K562 (cell line): ENCODE results near the gene SOS2. TPM values are rescaled to one million over a fixed set of nuclear protein-coding genes. Genes with fewer than 3 reads are reported as not detected.

Source experiments
- BRF2 ChIP-seq: IDR thresholded peaks from 3 replicates; pipeline ENCODE4 v1.6.1; 2011; ENCODE audit warnings: borderline replicate concordance, mild to moderate bottlenecking; ENCODE audit not compliant: insufficient read length, insufficient read depth
- CHD7 ChIP-seq: fragments of 200-600 bp; sonication (generic); IDR thresholded peaks from one replicate; pipeline ENCODE4 v1.6.1; 2012; ENCODE audit warnings: mild to moderate bottlenecking, low read depth, low read length, inconsistent platforms
- ELF1 ChIP-seq: fragments of 200-800 bp; sonication (Bioruptor generic); IDR thresholded peaks from 2 replicates; pipeline ENCODE4 v1.6.1; 2016; ENCODE audit warnings: missing genetic modification characterization, missing compliant biosample characterization
- HDAC1 ChIP-seq, 2 experiments: fragments of 450-650 bp; IDR thresholded peaks; 2 replicates each; pipeline ENCODE4 v1.6.1; 2016 to 2017; ENCODE audit warnings: inconsistent platforms in 1 of 2, mild to moderate bottlenecking in 1 of 2, moderate library complexity in 1 of 2
- HIVEP1 ChIP-seq: fragments of 250-450 bp; sonication (Bioruptor Pico); IDR thresholded peaks from 2 replicates; pipeline ENCODE4 v1.4.0; 2020; ENCODE audit warnings: mild to moderate bottlenecking
- HOMEZ ChIP-seq: fragments of 250-450 bp; sonication (Bioruptor Pico); IDR thresholded peaks from 2 replicates; pipeline ENCODE4 v1.4.0; 2020; ENCODE audit warnings: mild to moderate bottlenecking, moderate library complexity
- KAT7 ChIP-seq: sonication (generic); formaldehyde crosslinking; IDR thresholded peaks from 2 replicates; pipeline ENCODE4 v1.8.0; 2022; ENCODE audit warnings: missing genetic modification reagents, mild to moderate bottlenecking, borderline replicate concordance
- MEIS2 ChIP-seq: fragments of 450-650 bp; IDR thresholded peaks from 2 replicates; pipeline ENCODE4 v1.6.1; 2014; ENCODE audit warnings: mild to moderate bottlenecking; ENCODE audit not compliant: partially characterized antibody
- NFATC3 ChIP-seq: fragments of 450-650 bp; IDR thresholded peaks from 2 replicates; pipeline ENCODE4 v1.6.1; 2017; ENCODE audit warnings: mild to moderate bottlenecking
- NFE2 ChIP-seq: IDR thresholded peaks from 2 replicates; pipeline ENCODE4 v1.6.1; 2014; ENCODE audit warnings: antibody characterized with exemption, low read depth
- RBM25 ChIP-seq: fragments of 200-400 bp; formaldehyde crosslinking; IDR thresholded peaks from 2 replicates; pipeline ENCODE4 v1.6.1; 2018; ENCODE audit warnings: low read length, low read depth, moderate library complexity; ENCODE audit not compliant: severe bottlenecking
- ZNF121 ChIP-seq: sonication (generic); formaldehyde crosslinking; conservative IDR thresholded peaks from 2 replicates; pipeline ENCODE4 v1.8.0; 2022; ENCODE audit warnings: missing genetic modification reagents
- ZNF239 ChIP-seq: fragments of 250-450 bp; sonication (Bioruptor Pico); IDR thresholded peaks from 2 replicates; pipeline ENCODE4 v1.4.0; 2020; ENCODE audit warnings: mild to moderate bottlenecking
- polyA plus RNA-seq, 8 experiments: library from polyadenylated mRNA; depleted of rRNA in 4 of 8; stranded (reverse) in 5 of 8; unstranded in 3 of 8; fragments of >200 nt; fragmentation: Nextera tagmentation in 2 of 8; fragmentation: Illumina TruSeq in 1 of 8; extraction: Ambion mirVana in 2 of 8; extraction: Trizol in 1 of 8; gene quantifications; 2 replicates each; pipeline versions ENCODE4 v1.2.1 to v1.2.3, GENCODE V29; 2011 to 2014; ENCODE audit warnings: inconsistent platforms in 1 of 8, missing spikeins in 1 of 8
- total RNA-seq, 7 experiments: library from RNA; depleted of rRNA in 6 of 7; stranded (reverse); fragments of >200 nt in 6 of 7; fragmentation: Illumina TruSeq in 2 of 7; extraction: Trizol in 2 of 7; gene quantifications; 2 replicates each; pipeline versions ENCODE4 v1.2.1 to v1.2.3, GENCODE V29; 2011 to 2021; ENCODE audit warnings: low replicate concordance in 1 of 7

SOS2 gene
- total and polyA plus RNA-seq, 9 of the 15 experiments (the other 6 are each of a cell fraction or from before 2014, with no cell fraction given), result 2.2 to 13.1 (median 10.5) TPM

GRCh38 chr14:50225067-50225973, 6.1 kb downstream of the SOS2 start (continued):
- no peak for TF ChIP-seq HOMEZ (CRISPR knock-in tag)
- peak; percentile 63 for TF ChIP-seq RBM25
- no peak for TF ChIP-seq BRF2
- 0 out of 2 replicates have a peak, but pooled peaks have one; percentile 8 for TF ChIP-seq ELF1 (tag)
- no peak for TF ChIP-seq HIVEP1 (CRISPR knock-in tag)
- no peak for TF ChIP-seq NFE2
- no peak for TF ChIP-seq NFATC3
- no peak for TF ChIP-seq HDAC1 (IDR thresholded peaks at IDR 0.05)
- TF ChIP-seq CHD7, result no peak
- TF ChIP-seq MEIS2, result peak; percentile 50
- TF ChIP-seq ZNF121 (CRISPR knock-in tag), result peak; percentile 70
- TF ChIP-seq KAT7 (CRISPR knock-in tag), result no peak
- TF ChIP-seq ZNF239 (CRISPR knock-in tag), result no peak
